ENCODE data around the gene SLC2A9. TPM values are rescaled to one million over a fixed set of nuclear protein-coding genes. Genes with fewer than 3 reads are reported as not detected.

The SLC2A9 gene
- total and polyA plus RNA-seq, 2 of the 8 experiments (the other 6 are each of a cell fraction or from before 2014, with no cell fraction given), result 0.20 to 0.26 TPM

- H3K36me3 ChIP-seq (ENCODE audit: control insufficient read depth in 2 of 4, insufficient read depth in 4 of 4, low read length in 3 of 4), result no peaks in the 10 kb centered on the region
- H4K91ac ChIP-seq (replicated peaks; ENCODE audit: insufficient read length, low read length), result no peak overlapping the region
- CTCF ChIA-PET (ENCODE audit: partially characterized antibody), result interaction anchor here (1.1 to 2.8 kb wide), 6 partner anchors 10 to 187 kb away, joined by 3 to 13 read pairs (median 4); no protein-coding TSS in a partner anchor
- H3K4me2 ChIP-seq (ENCODE audit: insufficient read depth in 1 of 2, low read depth in 2 of 2, low read length in 2 of 2), result no peak overlapping the region
- no peaks in the 10 kb centered on the region for H3K23me2 ChIP-seq (ENCODE audit: low read depth, low read length)
- TF ChIP-seq ATF2 (IDR thresholded peaks at IDR 0.05; ENCODE audit: low read length) (no peak), SRF (IDR thresholded peaks at IDR 0.05; ENCODE audit: low read depth, low read length) (no peak), TEAD4 (IDR thresholded peaks at IDR 0.05; ENCODE audit: low read depth, low read length) (no peak), E2F6 (IDR thresholded peaks at IDR 0.05) (no peak), RAD21 (IDR thresholded peaks at IDR 0.05 in 1 of 2, conservative IDR thresholded peaks at IDR 0.05 in 1 of 2; ENCODE audit: low read depth in 2 of 2, low read length in 2 of 2) (no peak), CHD1 (IDR thresholded peaks at IDR 0.05; ENCODE audit: low read depth, low read length) (no peak), NANOG (IDR thresholded peaks at IDR 0.05; ENCODE audit: insufficient read depth, low read depth, low read length, poor library complexity, severe bottlenecking) (no peak)
- POLR2A ChIA-PET (ENCODE audit: partially characterized antibody), result no interaction called here
- H2BK12ac ChIP-seq (ENCODE audit: low read depth, low read length), result no peak overlapping the region
- no peak overlapping the region for H2AFZ ChIP-seq (ENCODE audit: low read length)
- no peak overlapping the region for H2AK5ac ChIP-seq (ENCODE audit: low read depth, low read length)
- H2BK5ac ChIP-seq (ENCODE audit: low read depth, low read length), result no peak overlapping the region
- H2BK120ac ChIP-seq (replicated peaks; ENCODE audit: low read depth, low read length), result no peak overlapping the region
- 77% methylated on average over 2 of the region's 2 CpGs; no CpG with 5 or more reads in 1 of the 2 experiments for WGBS, 2 experiments (ENCODE audit: extremely low coverage in 1 of 2, insufficient coverage in 1 of 2, insufficient read length in 1 of 2, insufficient replicate concordance in 2 of 2, low coverage in 1 of 2, low lambda C conversion rate in 2 of 2, missing lambda C conversion rate in 1 of 2)
- H3K23ac ChIP-seq (ENCODE audit: insufficient read length), result no peak overlapping the region
- no peak overlapping the region for H3K4ac ChIP-seq (replicated peaks; ENCODE audit: insufficient read length, low read depth, low read length)
- 0 out of 2 replicates have a peak overlapping the region, but pooled peaks have one; percentile 8 for H2BK15ac ChIP-seq (ENCODE audit: low read length)
- peak in 1 of 2 experiments; percentile 28 for DNase-seq (ENCODE audit: low read depth in 1 of 2, low spot score in 2 of 2)
- H3K56ac ChIP-seq (replicated peaks; ENCODE audit: insufficient read length, low read depth, low read length), result no peak overlapping the region
- FAIRE-seq, result no peak
- H3K79me1 ChIP-seq (ENCODE audit: low read depth, low read length), result no peaks in the 10 kb centered on the region
- H3K79me2 ChIP-seq (ENCODE audit: control insufficient read depth in 1 of 2, insufficient read depth in 2 of 2, low read length in 2 of 2), result no peaks in the 10 kb centered on the region
- no peak overlapping the region for H3K9ac ChIP-seq (replicated peaks in 1 of 4; ENCODE audit: extremely low read depth in 1 of 4, low read depth in 3 of 4, low read length in 3 of 4)
- H3K9me3 ChIP-seq (ENCODE audit: insufficient read depth in 2 of 2, low read depth in 1 of 2, low read length in 1 of 2), result no peaks in the 10 kb centered on the region
- H3K4me1 ChIP-seq (replicated peaks in 1 of 4; ENCODE audit: control insufficient read depth in 3 of 4, insufficient read depth in 4 of 4, low read length in 3 of 4), result peaks cover 0 to 4% (median 0%) of the 10 kb centered on the region in 4 experiments; a peak in 1 of 7 replicates
- no peak overlapping the region for H3K27ac ChIP-seq (ENCODE audit: low read depth, low read length)
- H4K5ac ChIP-seq (ENCODE audit: insufficient read length, low read depth, low read length), result no peak overlapping the region
- H3K27me3 ChIP-seq (replicated peaks in 1 of 4; ENCODE audit: control insufficient read depth in 3 of 4, extremely low read depth in 1 of 4, insufficient read depth in 3 of 4, low read length in 3 of 4), result no peaks in the 10 kb centered on the region
- H4K8ac ChIP-seq (ENCODE audit: extremely low read depth, insufficient read depth, low read length), result no peak overlapping the region
- no peak overlapping the region for H3K18ac ChIP-seq (ENCODE audit: extremely low read depth, low read length)
- H2BK20ac ChIP-seq (ENCODE audit: low read length), result no peak overlapping the region
- H3K4me3 ChIP-seq (ENCODE audit: extremely low read depth in 1 of 4, insufficient read depth in 2 of 4, low read depth in 3 of 4, low read length in 4 of 4), result no peak overlapping the region
- no peaks in the 10 kb centered on the region for H4K20me1 ChIP-seq (replicated peaks in 1 of 2; ENCODE audit: control insufficient read depth in 1 of 2, insufficient read depth in 2 of 2, low read length in 2 of 2)
- H3K14ac ChIP-seq (ENCODE audit: insufficient read length), result no peak overlapping the region
Observed at GRCh38 chr4:9949573-9949972, 71.7 kb downstream of the SLC2A9 start.
